GM12873 (cell line): Measurements from ENCODE around the gene HEPHL1.

Experiments
- TF ChIP-seq, protein P1 (sequence below): IDR thresholded peaks from 2 replicates; pipeline ENCODE4 v1.5.1; 2012; ENCODE audit warnings: low read depth, mild to moderate bottlenecking, moderate library complexity, low read length, control low read depth; ENCODE audit not compliant: insufficient read depth; ENCODE audit errors: missing control alignments

The HEPHL1 gene

DNA sequence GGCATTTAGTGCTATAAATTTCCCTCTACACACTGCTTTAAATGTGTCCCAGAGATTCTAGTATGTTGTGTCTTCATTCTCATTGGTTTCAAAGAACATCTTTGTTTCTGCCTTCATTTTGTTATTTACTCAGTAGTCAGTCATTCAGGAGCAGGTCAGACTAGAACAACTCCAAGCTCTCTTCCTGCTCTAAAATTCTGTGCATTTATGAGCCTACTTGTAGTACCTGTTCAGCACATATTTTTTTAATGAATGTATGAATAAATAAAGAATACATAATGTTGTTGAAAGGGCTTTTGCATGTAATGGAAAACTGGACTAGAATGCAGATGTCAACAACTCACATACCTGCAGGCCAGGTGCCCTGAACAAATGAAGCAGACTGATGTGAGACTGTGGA lies 13.7 kb upstream of the HEPHL1 start:
- TF ChIP-seq, protein P1, sequence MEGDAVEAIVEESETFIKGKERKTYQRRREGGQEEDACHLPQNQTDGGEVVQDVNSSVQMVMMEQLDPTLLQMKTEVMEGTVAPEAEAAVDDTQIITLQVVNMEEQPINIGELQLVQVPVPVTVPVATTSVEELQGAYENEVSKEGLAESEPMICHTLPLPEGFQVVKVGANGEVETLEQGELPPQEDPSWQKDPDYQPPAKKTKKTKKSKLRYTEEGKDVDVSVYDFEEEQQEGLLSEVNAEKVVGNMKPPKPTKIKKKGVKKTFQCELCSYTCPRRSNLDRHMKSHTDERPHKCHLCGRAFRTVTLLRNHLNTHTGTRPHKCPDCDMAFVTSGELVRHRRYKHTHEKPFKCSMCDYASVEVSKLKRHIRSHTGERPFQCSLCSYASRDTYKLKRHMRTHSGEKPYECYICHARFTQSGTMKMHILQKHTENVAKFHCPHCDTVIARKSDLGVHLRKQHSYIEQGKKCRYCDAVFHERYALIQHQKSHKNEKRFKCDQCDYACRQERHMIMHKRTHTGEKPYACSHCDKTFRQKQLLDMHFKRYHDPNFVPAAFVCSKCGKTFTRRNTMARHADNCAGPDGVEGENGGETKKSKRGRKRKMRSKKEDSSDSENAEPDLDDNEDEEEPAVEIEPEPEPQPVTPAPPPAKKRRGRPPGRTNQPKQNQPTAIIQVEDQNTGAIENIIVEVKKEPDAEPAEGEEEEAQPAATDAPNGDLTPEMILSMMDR, result no peak

GRCh38 chr11:94007906-94008305 lies 13.2 kb upstream of the HEPHL1 start:
- TF ChIP-seq, protein P1, result no peak

GRCh38 chr11:94010136-94010535 lies 11.0 kb upstream of the HEPHL1 start:
- TF ChIP-seq, protein P1, result no peak

DNA sequence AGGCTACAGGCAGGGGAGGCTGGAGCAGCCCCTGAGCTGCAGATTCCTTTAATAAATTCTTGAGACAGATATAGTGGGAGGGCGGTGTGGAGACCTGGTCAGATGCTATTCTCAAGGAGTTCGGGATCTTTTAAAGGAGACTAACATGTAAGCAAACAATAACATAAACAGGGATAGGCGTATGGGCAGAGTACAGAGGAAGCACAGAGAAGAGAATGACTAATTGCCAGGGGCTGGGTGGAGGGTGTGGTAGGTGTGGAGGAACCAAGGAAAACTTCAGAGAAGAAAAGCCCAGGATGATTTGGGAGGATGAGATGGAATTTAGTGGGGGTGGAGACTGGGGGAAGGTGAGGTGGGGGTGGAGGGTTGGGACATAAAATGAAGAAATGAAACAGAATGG lies 9.7 kb upstream of the HEPHL1 start:
- TF ChIP-seq, protein P1, result no peak

GRCh38 chr11:94017446-94017845 lies 3.7 kb upstream of the HEPHL1 start:
- TF ChIP-seq, protein P1, result no peak

DNA sequence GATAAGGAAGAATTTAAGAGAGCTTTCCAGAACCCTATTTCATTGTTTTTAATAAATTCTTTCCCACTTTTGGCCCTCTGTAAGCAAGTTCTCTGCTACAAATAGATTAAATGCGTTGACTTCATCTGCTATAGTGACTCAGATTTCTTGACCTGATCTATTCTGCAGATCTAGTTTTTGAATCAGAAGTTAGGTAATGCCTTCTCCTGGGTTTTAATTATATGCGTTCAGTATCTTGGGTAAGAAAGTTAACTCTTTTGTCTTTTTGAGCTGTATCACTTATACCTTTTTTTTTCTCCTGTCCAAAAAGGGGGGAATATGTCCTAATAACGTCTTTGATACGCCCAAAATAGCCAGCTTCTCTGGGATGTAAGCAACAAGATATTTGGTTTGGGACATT lies 2.4 kb upstream of the HEPHL1 start:
- TF ChIP-seq, protein P1, result no peak

DNA sequence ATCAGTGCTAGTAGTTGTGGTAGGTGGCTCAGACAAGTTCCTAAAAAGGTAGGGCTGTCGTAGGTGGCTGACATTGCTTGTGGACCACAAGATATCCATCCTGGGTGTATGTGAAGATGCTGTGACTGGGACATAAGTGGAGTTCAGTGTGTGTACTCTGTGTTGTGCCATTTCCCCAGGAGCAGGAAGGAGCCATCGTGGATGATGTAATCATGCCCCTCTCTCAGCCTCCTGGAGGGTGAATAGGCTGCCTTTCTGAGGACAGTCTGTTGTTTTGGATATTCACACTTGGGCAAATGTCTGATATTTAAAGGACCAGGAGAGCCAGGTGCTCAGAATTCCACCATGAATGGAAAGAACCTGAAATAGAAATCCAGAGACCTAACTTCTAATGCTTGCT lies 2.7 kb downstream of the HEPHL1 start:
- TF ChIP-seq, protein P1, result no peak

DNA sequence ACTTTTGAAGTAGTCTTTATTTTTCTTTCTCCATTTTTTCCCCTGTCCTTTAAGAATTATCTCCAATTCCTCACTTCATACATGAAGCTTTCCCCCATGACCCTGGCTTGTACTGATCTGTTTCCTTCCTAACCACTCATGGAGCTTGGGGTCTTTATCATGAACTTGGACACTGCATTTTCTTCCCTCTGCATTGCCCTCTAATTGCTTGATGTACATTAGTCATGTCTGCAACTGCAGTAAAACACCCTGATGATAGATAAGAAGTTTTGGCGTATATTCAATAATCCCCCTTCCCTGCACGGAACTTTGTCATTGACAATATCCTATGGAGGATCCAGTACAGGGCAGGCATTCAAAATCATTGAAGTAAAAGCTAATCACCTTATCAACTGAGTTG lies 3.4 kb downstream of the HEPHL1 start:
- TF ChIP-seq, protein P1, result no peak
